ENCODE measurements around the gene PITPNB.

The PITPNB gene

GRCh38 chr22:27878541-27878940 is 40.5 kb downstream of the PITPNB start:
- no peak for DNase-seq

GRCh38 chr22:27877501-27877900 is 41.6 kb downstream of the PITPNB start:
- DNase-seq: no peak

GRCh38 chr22:27876684-27877083 is 42.4 kb downstream of the PITPNB start:
- DNase-seq: no peak

GRCh38 chr22:27875951-27876350 is 43.1 kb downstream of the PITPNB start:
- no peak for DNase-seq

- DNase-seq: no peak
Measured at GRCh38 chr22:27874764-27875163, 44.3 kb downstream of the PITPNB start.

- DNase-seq: no peak
Measured at GRCh38 chr22:27874185-27874584, 44.9 kb downstream of the PITPNB start.

- no peak for DNase-seq
Measured at GRCh38 chr22:27873472-27873871, 45.6 kb downstream of the PITPNB start.

GRCh38 chr22:27872488-27872887 is 46.6 kb downstream of the PITPNB start:
- no peak for DNase-seq

GRCh38 chr22:27871306-27872014 is 47.6 kb downstream of the PITPNB start:
- no peak for DNase-seq

- DNase-seq: no peak
Measured at GRCh38 chr22:27870234-27871191, 48.5 kb downstream of the PITPNB start.

- no peak for DNase-seq
Measured at GRCh38 chr22:27868732-27869282, 50.2 kb downstream of the PITPNB start.

GRCh38 chr22:27867953-27868731 is 50.9 kb downstream of the PITPNB start:
- no peak for DNase-seq

GRCh38 chr22:27867085-27867952 is 51.7 kb downstream of the PITPNB start:
- DNase-seq: no peak

GRCh38 chr22:27866135-27867084 is 52.6 kb downstream of the PITPNB start:
- no peak for DNase-seq

- no peak for DNase-seq
Measured at GRCh38 chr22:27865496-27865895, 53.6 kb downstream of the PITPNB start.

GRCh38 chr22:27863556-27863955 is 55.5 kb downstream of the PITPNB start:
- DNase-seq: no peak

- DNase-seq: no peak
Measured at GRCh38 chr22:27863001-27863400, 56.1 kb downstream of the PITPNB start.

- DNase-seq: no peak
Measured at GRCh38 chr22:27859336-27859735, 59.7 kb downstream of the PITPNB start.

- no peak for DNase-seq
Measured at GRCh38 chr22:27858626-27859025, 60.4 kb downstream of the PITPNB start.

- DNase-seq: no peak
Measured at GRCh38 chr22:27857443-27857842, 61.6 kb downstream of the PITPNB start.

GRCh38 chr22:27856386-27856785 is 62.7 kb downstream of the PITPNB start:
- DNase-seq: no peak
